OCI-LY1 (cell line): Measurements from ENCODE around the gene HPSE2.
"Not testable (repeated sequence)": the region's sequence is repeated elsewhere in the genome, so short reads cannot be mapped to it uniquely, and the experiment has no call there.

Experiments used
- H2AFZ ChIP-seq: fragments of 200-600 bp; sonication (generic), shearing (Covaris generic); 2 replicates; pipeline ENCODE4 v1.6.0; 2014; ENCODE audit warnings: antibody characterized with exemption, mild to moderate bottlenecking, low read length
- H3F3A ChIP-seq: fragments of 200-600 bp; sonication (generic), shearing (Covaris generic); 2 replicates; pipeline ENCODE4 v1.6.0; 2014; ENCODE audit warnings: mild to moderate bottlenecking, antibody characterized with exemption, low read length, moderate library complexity; ENCODE audit not compliant: insufficient read depth
- H3K27ac ChIP-seq: fragments of 200-600 bp; sonication (generic); 2 replicates; pipeline ENCODE4 v1.5.1; 2014; ENCODE audit warnings: low read length, mixed run types, mild to moderate bottlenecking, low read depth; ENCODE audit not compliant: poor library complexity, severe bottlenecking
- H3K27me3 ChIP-seq: fragments of 200-600 bp; sonication (generic); 2 replicates; pipeline ENCODE4 v1.6.0; 2014; ENCODE audit warnings: antibody characterized with exemption, mild to moderate bottlenecking, low read length, moderate library complexity; ENCODE audit not compliant: insufficient read depth
- H3K36me3 ChIP-seq: fragments of 200-600 bp; sonication (generic); 2 replicates; pipeline ENCODE4 v1.6.1; 2014; ENCODE audit warnings: mild to moderate bottlenecking, antibody characterized with exemption, low read length, moderate library complexity, mixed read lengths; ENCODE audit not compliant: insufficient read depth
- H3K4me1 ChIP-seq: fragments of 200-600 bp; sonication (generic); 2 replicates; pipeline ENCODE4 v1.5.1; 2014; ENCODE audit warnings: mild to moderate bottlenecking, low read length, moderate library complexity; ENCODE audit not compliant: insufficient read depth, severe bottlenecking
- H3K4me2 ChIP-seq: fragments of 200-600 bp; sonication (generic), shearing (Covaris generic); 2 replicates; pipeline ENCODE4 v1.6.1; 2014; ENCODE audit warnings: low read length
- H3K4me3 ChIP-seq: fragments of 200-600 bp; sonication (generic); 2 replicates; pipeline ENCODE4 v1.5.1; 2014; ENCODE audit warnings: low read length, low read depth, mild to moderate bottlenecking, mixed read lengths; ENCODE audit not compliant: poor library complexity, severe bottlenecking
- H3K79me2 ChIP-seq: fragments of 200-600 bp; shearing (Covaris generic); 2 replicates; pipeline ENCODE4 v1.6.1; 2016; ENCODE audit warnings: mixed run types, low read length, mixed read lengths; ENCODE audit not compliant: insufficient read depth
- H3K9ac ChIP-seq: fragments of 200-600 bp; sonication (generic), shearing (Covaris generic); 2 replicates; pipeline ENCODE4 v1.6.1; 2014; ENCODE audit warnings: mild to moderate bottlenecking, low read length, mixed read lengths
- H3K9me2 ChIP-seq: fragments of 200-600 bp; sonication (generic), shearing (Covaris generic); 2 replicates; pipeline ENCODE4 v1.6.1; 2014; ENCODE audit warnings: low read depth, mild to moderate bottlenecking, low read length, mixed read lengths
- H3K9me3 ChIP-seq: fragments of 200-600 bp; shearing (Covaris generic); 2 replicates; pipeline ENCODE4 v1.6.1; 2014; ENCODE audit warnings: low read length, mixed read lengths
- H4K20me1 ChIP-seq: fragments of 200-600 bp; sonication (generic), shearing (Covaris generic); 2 replicates; pipeline ENCODE4 v1.6.0; 2016; ENCODE audit warnings: mild to moderate bottlenecking, low read length; ENCODE audit not compliant: insufficient read depth
- CTCF ChIP-seq: fragments of 200-600 bp; sonication (generic), shearing (Covaris generic); IDR thresholded peaks from 2 replicates; pipeline ENCODE4 v1.5.1; 2017; ENCODE audit warnings: mild to moderate bottlenecking, antibody characterized with exemption, low read length, moderate library complexity, mixed read lengths
- EZH2 ChIP-seq: fragments of 200-600 bp; sonication (generic), shearing (Covaris generic); IDR thresholded peaks from 2 replicates; pipeline ENCODE4 v1.8.0; 2017; ENCODE audit warnings: borderline replicate concordance, mixed run types, mild to moderate bottlenecking, antibody characterized with exemption, low read length, moderate library complexity, mixed read lengths

The HPSE2 gene

DNA sequence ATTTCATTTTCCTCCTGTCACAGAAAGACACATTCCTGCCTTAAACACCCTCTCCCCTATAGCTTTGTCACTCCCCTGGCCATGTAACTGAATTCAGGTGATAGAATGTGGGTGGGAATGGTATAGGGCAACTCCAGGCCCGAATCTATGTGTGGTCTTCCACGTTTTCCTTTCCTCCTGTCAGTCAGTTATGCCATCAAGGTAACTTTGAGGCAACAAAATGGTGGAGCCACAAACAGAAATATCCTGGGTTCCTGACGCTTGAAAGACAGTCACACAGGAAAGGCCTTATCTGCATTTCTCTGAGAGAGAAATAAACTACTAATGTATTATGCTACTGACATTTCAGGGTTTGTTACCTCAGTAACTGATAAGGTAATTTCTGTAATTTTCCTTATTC, 326.8 kb downstream of the HPSE2 start:
- Histone ChIP-seq H3K4me1 (no peaks in the 10 kb centered on the region), H3K27ac (no peak overlapping the region), H3K27me3 (no peaks in the 10 kb centered on the region), H3K4me2 (no peak overlapping the region), H3K36me3 (no peaks in the 10 kb centered on the region), H3K4me3 (no peak overlapping the region), H3K9ac (no peak overlapping the region), H3K79me2 (no peaks in the 10 kb centered on the region), H3K9me2 (no peaks in the 10 kb centered on the region), H3F3A (no peaks in the 10 kb centered on the region), H3K9me3 (no peaks in the 10 kb centered on the region), H4K20me1 (no peaks in the 10 kb centered on the region), H2AFZ (no peak overlapping the region)
- no peak for TF ChIP-seq CTCF
- TF ChIP-seq EZH2 = no peak

GRCh38 chr10:98908247-98908646, 327.4 kb downstream of the HPSE2 start:
- H3K79me2 ChIP-seq, H2AFZ ChIP-seq, H4K20me1 ChIP-seq, H3K27me3 ChIP-seq, H3F3A ChIP-seq, H3K27ac ChIP-seq, H3K9ac ChIP-seq, H3K9me3 ChIP-seq, H3K4me1 ChIP-seq, H3K36me3 ChIP-seq, H3K4me2 ChIP-seq, H3K9me2 ChIP-seq, H3K4me3 ChIP-seq: not testable (repeated sequence)

- Histone ChIP-seq H3K9me3 (no peaks in the 10 kb centered on the region), H3K9me2 (no peaks in the 10 kb centered on the region), H2AFZ (no peak overlapping the region), H3K4me3 (no peak overlapping the region), H3K4me1 (no peaks in the 10 kb centered on the region), H3K27ac (no peak overlapping the region), H3F3A (no peaks in the 10 kb centered on the region), H4K20me1 (no peaks in the 10 kb centered on the region), H3K9ac (no peak overlapping the region), H3K36me3 (no peaks in the 10 kb centered on the region), H3K27me3 (no peaks in the 10 kb centered on the region), H3K4me2 (no peak overlapping the region), H3K79me2 (no peaks in the 10 kb centered on the region)
- TF ChIP-seq CTCF (no peak), EZH2 (no peak)
These were observed 334.1 kb downstream of the HPSE2 start for GRCh38 chr10:98901441-98902110.

GRCh38 chr10:98899018-98899417, 336.6 kb downstream of the HPSE2 start:
- TF ChIP-seq EZH2 (no peak), CTCF (no peak)
- no peaks in the 10 kb centered on the region for H3K4me1 ChIP-seq
- no peak overlapping the region for H2AFZ ChIP-seq
- no peaks in the 10 kb centered on the region for H4K20me1 ChIP-seq
- no peak overlapping the region for H3K4me2 ChIP-seq
- no peaks in the 10 kb centered on the region for H3K9me2 ChIP-seq
- no peak overlapping the region for H3K27ac ChIP-seq
- H3K9ac ChIP-seq = no peak overlapping the region
- H3K79me2 ChIP-seq = no peaks in the 10 kb centered on the region
- H3K27me3 ChIP-seq = no peaks in the 10 kb centered on the region
- no peaks in the 10 kb centered on the region for H3K9me3 ChIP-seq
- H3F3A ChIP-seq = no peaks in the 10 kb centered on the region
- no peaks in the 10 kb centered on the region for H3K36me3 ChIP-seq
- H3K4me3 ChIP-seq = no peak overlapping the region
